Parathyroid adenoma (tissue), 2 donors: ENCODE data around the gene PLXNA4.

Experiments used
- H2AFZ ChIP-seq: fragments of 300-600 bp; sonication (generic); one replicate; pipeline ENCODE4 v1.7.0; 2017; ENCODE audit warnings: antibody characterized with exemption, mild to moderate bottlenecking
- H3K27ac ChIP-seq: fragments of 300-600 bp; sonication (generic); one replicate; pipeline ENCODE4 v1.7.0; 2017
- H3K27me3 ChIP-seq: fragments of 300-600 bp; sonication (generic); one replicate; pipeline ENCODE4 v1.7.0; 2017; ENCODE audit warnings: low read length; ENCODE audit not compliant: control insufficient read depth, insufficient read depth
- H3K36me3 ChIP-seq: fragments of 300-600 bp; sonication (generic); one replicate; pipeline ENCODE4 v1.7.0; 2017; ENCODE audit warnings: low read length; ENCODE audit not compliant: control insufficient read depth, insufficient read depth
- H3K4me1 ChIP-seq: fragments of 300-600 bp; sonication (generic); one replicate; pipeline ENCODE4 v1.7.0; 2017; ENCODE audit warnings: control low read depth
- H3K4me2 ChIP-seq: fragments of 300-600 bp; sonication (generic); one replicate; pipeline ENCODE4 v1.7.0; 2017; ENCODE audit warnings: low read length
- H3K4me3 ChIP-seq: fragments of 300-600 bp; sonication (generic); one replicate; pipeline ENCODE4 v1.7.0; 2017; ENCODE audit warnings: low read depth, low read length
- H3K79me2 ChIP-seq: fragments of 300-600 bp; sonication (generic); one replicate; pipeline ENCODE4 v1.7.0; 2017; ENCODE audit warnings: control low read depth
- H3K9ac ChIP-seq: fragments of 300-600 bp; sonication (generic); one replicate; pipeline ENCODE4 v1.7.0; 2017; ENCODE audit warnings: mild to moderate bottlenecking
- H3K9me3 ChIP-seq: fragments of 300-600 bp; sonication (generic); one replicate; pipeline ENCODE4 v1.7.0; 2017; ENCODE audit warnings: low read length; ENCODE audit not compliant: control insufficient read depth
- TF ChIP-seq, protein P1 (sequence below): fragments of 300-600 bp; sonication (generic); IDR thresholded peaks from one replicate; pipeline ENCODE4 v1.7.0; 2017; ENCODE audit warnings: antibody characterized with exemption, mild to moderate bottlenecking
- donor health status: primary hyperparathyroidism.

The PLXNA4 gene

DNA sequence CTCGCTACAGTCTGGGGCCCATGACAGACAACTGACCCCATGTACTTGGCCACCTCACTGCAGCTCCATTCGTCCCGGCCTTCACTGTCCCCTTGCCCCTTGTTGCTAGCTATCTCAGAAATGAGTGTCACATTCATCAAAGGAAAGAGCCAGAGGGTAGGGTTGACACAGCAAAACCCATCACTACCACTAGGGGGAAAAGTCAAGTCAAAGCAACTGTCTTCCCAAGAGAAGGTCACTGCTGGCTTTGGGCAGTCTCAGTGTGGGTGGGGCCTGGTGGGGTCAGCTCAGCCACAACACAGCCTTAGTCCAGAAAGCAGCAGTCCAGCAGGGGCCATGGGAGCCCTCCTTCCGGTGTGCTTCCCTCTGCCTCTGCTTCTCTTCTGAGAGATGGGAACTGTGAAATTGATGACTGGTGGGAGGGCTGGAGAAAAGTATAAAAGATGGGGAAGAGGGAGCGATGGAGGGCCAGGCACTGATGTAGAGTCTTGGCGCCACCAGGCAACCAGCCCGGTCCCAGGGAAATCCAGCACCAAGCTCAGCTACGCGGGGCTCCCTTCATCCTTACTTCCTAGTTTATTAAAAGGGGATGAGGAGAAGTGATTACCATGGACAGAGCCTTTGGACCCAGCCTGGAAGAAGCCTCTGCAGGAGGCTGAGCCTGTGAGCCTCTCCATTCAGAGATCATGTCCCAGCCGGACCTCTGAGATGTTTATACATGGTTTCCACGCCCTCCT, 58.0 kb downstream of the PLXNA4 start:
- Histone ChIP-seq H3K79me2 (no peaks in the 10 kb centered on the region), H3K4me3 (no peak overlapping the region), H3K9me3 (no peaks in the 10 kb centered on the region), H3K9ac (no peak overlapping the region), H3K27me3 (no peaks in the 10 kb centered on the region), H3K4me2 (no peak overlapping the region), H3K4me1 (peaks cover 39% of the 10 kb centered on the region), H3K27ac (no peak overlapping the region), H2AFZ (no peak overlapping the region), H3K36me3 (no peaks in the 10 kb centered on the region)
- TF ChIP-seq, protein P1, sequence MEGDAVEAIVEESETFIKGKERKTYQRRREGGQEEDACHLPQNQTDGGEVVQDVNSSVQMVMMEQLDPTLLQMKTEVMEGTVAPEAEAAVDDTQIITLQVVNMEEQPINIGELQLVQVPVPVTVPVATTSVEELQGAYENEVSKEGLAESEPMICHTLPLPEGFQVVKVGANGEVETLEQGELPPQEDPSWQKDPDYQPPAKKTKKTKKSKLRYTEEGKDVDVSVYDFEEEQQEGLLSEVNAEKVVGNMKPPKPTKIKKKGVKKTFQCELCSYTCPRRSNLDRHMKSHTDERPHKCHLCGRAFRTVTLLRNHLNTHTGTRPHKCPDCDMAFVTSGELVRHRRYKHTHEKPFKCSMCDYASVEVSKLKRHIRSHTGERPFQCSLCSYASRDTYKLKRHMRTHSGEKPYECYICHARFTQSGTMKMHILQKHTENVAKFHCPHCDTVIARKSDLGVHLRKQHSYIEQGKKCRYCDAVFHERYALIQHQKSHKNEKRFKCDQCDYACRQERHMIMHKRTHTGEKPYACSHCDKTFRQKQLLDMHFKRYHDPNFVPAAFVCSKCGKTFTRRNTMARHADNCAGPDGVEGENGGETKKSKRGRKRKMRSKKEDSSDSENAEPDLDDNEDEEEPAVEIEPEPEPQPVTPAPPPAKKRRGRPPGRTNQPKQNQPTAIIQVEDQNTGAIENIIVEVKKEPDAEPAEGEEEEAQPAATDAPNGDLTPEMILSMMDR, result peak; percentile 35

DNA sequence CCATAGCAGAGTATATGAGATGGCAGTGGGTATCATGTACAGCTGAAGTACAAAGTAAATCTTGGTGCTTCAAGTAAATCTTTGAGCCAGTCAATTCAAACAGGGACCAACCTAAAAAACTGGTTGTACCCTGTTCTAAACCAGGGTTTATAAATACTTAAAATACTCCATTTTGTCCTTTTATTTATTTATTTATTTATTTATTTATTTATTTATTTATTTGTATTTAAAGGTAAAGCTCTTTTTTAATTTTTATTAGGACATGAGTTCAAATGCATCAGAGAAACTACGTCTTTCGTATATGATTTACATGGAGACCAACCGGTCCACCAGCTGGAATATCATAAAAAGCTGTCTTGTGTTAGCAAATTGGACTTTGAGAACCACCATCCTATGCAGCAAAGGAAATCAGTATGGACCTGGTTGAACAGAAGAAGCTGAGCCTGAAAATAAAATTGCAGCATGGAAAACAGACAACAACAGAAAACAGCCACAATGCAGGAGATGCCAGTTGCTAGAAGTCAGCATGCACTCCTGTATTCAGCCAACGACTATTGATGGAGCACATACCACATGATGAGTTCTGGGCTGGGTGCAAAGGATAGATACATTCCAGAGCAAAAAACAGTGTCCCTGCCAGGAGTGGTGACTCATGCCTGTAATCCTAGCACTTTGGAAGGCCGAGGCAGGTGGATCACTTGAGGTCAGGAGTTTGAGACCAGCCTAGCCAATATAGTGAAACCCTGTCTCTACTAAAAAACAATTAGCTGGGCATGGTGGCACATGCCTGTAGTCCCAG, 60.0 kb downstream of the PLXNA4 start:
- no peak overlapping the region for H3K9ac ChIP-seq
- no peak overlapping the region for H2AFZ ChIP-seq
- H3K27me3 ChIP-seq, result no peaks in the 10 kb centered on the region
- no peak overlapping the region for H3K27ac ChIP-seq
- no peak overlapping the region for H3K4me3 ChIP-seq
- no peaks in the 10 kb centered on the region for H3K9me3 ChIP-seq
- H3K36me3 ChIP-seq, result no peaks in the 10 kb centered on the region
- TF ChIP-seq, protein P1, result no peak
- H3K79me2 ChIP-seq, result no peaks in the 10 kb centered on the region
- H3K4me2 ChIP-seq, result no peak overlapping the region
- H3K4me1 ChIP-seq, result peaks cover 21% of the 10 kb centered on the region

DNA sequence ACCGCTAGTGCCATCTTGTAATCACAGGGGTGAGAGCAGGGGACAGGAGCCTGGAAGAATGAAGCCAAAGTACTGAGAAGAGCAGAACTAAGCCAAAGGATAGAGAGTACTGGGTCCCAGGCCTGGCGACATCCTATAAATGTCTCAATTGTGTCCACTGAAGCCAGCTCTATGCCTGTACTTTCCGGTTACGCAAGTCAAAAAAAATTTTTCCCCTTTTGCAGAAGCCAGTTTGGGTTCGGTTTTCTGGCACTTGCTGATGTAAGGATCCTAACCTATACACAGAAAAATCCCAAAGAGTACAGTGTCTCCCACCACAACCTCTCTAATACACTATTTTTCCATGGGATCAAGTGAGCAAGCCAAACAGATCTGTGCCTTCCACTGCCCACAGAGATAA, 61.1 kb downstream of the PLXNA4 start:
- H3K36me3 ChIP-seq, result no peaks in the 10 kb centered on the region
- no peak overlapping the region for H3K27ac ChIP-seq
- H3K9ac ChIP-seq, result no peak overlapping the region
- H3K9me3 ChIP-seq, result no peaks in the 10 kb centered on the region
- H3K27me3 ChIP-seq, result no peaks in the 10 kb centered on the region
- no peaks in the 10 kb centered on the region for H3K79me2 ChIP-seq
- no peak overlapping the region for H2AFZ ChIP-seq
- H3K4me3 ChIP-seq, result no peak overlapping the region
- H3K4me2 ChIP-seq, result no peak overlapping the region
- TF ChIP-seq, protein P1, result no peak
- peaks cover 12% of the 10 kb centered on the region for H3K4me1 ChIP-seq

- H2AFZ ChIP-seq, result no peak overlapping the region
- no peak overlapping the region for H3K27ac ChIP-seq
- no peaks in the 10 kb centered on the region for H3K9me3 ChIP-seq
- H3K9ac ChIP-seq, result no peak overlapping the region
- TF ChIP-seq, protein P1, result no peak
- no peak overlapping the region for H3K4me3 ChIP-seq
- peaks cover 7% of the 10 kb centered on the region for H3K4me1 ChIP-seq
- no peaks in the 10 kb centered on the region for H3K36me3 ChIP-seq
- H3K4me2 ChIP-seq, result no peak overlapping the region
- no peaks in the 10 kb centered on the region for H3K27me3 ChIP-seq
- no peaks in the 10 kb centered on the region for H3K79me2 ChIP-seq
Observed at GRCh38 chr7:132514430-132514829, 61.8 kb downstream of the PLXNA4 start.
